HUES48 (cell line): ENCODE data around the gene FXYD2.
"Not testable (repeated sequence)": the region's sequence is repeated elsewhere in the genome, so short reads cannot be mapped to it uniquely, and the experiment has no call there.

ENCODE experiments used
- H3K27ac ChIP-seq: one replicate; pipeline ENCODE4 v1.7.0; 2013; ENCODE audit warnings: low read depth, low read length, inconsistent platforms
- H3K27me3 ChIP-seq: 2 replicates; pipeline ENCODE4 v1.6.1; 2013; ENCODE audit warnings: mild to moderate bottlenecking, low read length; ENCODE audit not compliant: control insufficient read depth, insufficient read depth
- H3K36me3 ChIP-seq: 2 replicates; pipeline ENCODE4 v1.6.1; 2013; ENCODE audit warnings: low read length; ENCODE audit not compliant: control insufficient read depth, insufficient read depth
- H3K4me1 ChIP-seq: 2 replicates; pipeline ENCODE4 v1.6.1; 2013; ENCODE audit warnings: mild to moderate bottlenecking, low read length; ENCODE audit not compliant: control insufficient read depth, insufficient read depth
- H3K4me3 ChIP-seq: 2 replicates; pipeline ENCODE4 v1.5.1; 2013; ENCODE audit warnings: mild to moderate bottlenecking, low read depth, low read length
- H3K9ac ChIP-seq: 2 replicates; pipeline ENCODE4 v1.6.1; 2013; ENCODE audit warnings: mild to moderate bottlenecking, low read depth, low read length, moderate library complexity
- H3K9me3 ChIP-seq: 2 replicates; pipeline ENCODE4 v1.6.1; 2013; ENCODE audit warnings: low read length; ENCODE audit not compliant: control insufficient read depth, insufficient read depth

The FXYD2 gene

GRCh38 chr11:117868088-117868487 is 43.5 kb upstream of the FXYD2 start:
- peaks cover 34% of the 10 kb centered on the region for H3K4me1 ChIP-seq
- no peak overlapping the region for H3K27ac ChIP-seq
- no peaks in the 10 kb centered on the region for H3K9me3 ChIP-seq
- no peaks in the 10 kb centered on the region for H3K36me3 ChIP-seq
- no peaks in the 10 kb centered on the region; the same call in 1 of the 2 replicates for H3K27me3 ChIP-seq
- no peak overlapping the region for H3K4me3 ChIP-seq
- no peak overlapping the region for H3K9ac ChIP-seq

- Histone ChIP-seq H3K9ac (no peak overlapping the region), H3K4me1 (peaks cover 40% of the 10 kb centered on the region), H3K4me3 (no peak overlapping the region), H3K36me3 (no peaks in the 10 kb centered on the region), H3K9me3 (no peaks in the 10 kb centered on the region), H3K27ac (no peak overlapping the region), H3K27me3 (no peaks in the 10 kb centered on the region)
Measured at GRCh38 chr11:117866526-117866925, 42.0 kb upstream of the FXYD2 start.

- H3K27me3 ChIP-seq, H3K9ac ChIP-seq, H3K36me3 ChIP-seq, H3K4me3 ChIP-seq, H3K27ac ChIP-seq, H3K9me3 ChIP-seq: not testable (repeated sequence)
- H3K4me1 ChIP-seq, result peaks cover 41% of the 10 kb centered on the region
Measured at GRCh38 chr11:117865546-117865945, 41.0 kb upstream of the FXYD2 start.

- no peak overlapping the region for H3K9ac ChIP-seq
- H3K27ac ChIP-seq, result no peak overlapping the region
- no peak overlapping the region for H3K4me3 ChIP-seq
- H3K4me1 ChIP-seq, result peaks cover 20% of the 10 kb centered on the region
- H3K36me3 ChIP-seq, result no peaks in the 10 kb centered on the region
- no peaks in the 10 kb centered on the region for H3K9me3 ChIP-seq
- H3K27me3 ChIP-seq, result no peaks in the 10 kb centered on the region
Measured at GRCh38 chr11:117863383-117863782, 38.8 kb upstream of the FXYD2 start.

- Histone ChIP-seq H3K4me3 (no peak overlapping the region), H3K9me3 (no peaks in the 10 kb centered on the region), H3K9ac (no peak overlapping the region), H3K36me3 (no peaks in the 10 kb centered on the region), H3K27ac (no peak overlapping the region), H3K4me1 (peaks cover 13% of the 10 kb centered on the region), H3K27me3 (no peaks in the 10 kb centered on the region)
Measured at GRCh38 chr11:117862753-117863152, 38.2 kb upstream of the FXYD2 start.

GRCh38 chr11:117862019-117862725 is 37.6 kb upstream of the FXYD2 start:
- H3K36me3 ChIP-seq, result no peaks in the 10 kb centered on the region
- peaks cover 12% of the 10 kb centered on the region for H3K4me1 ChIP-seq
- H3K4me3 ChIP-seq, result no peak overlapping the region
- H3K9ac ChIP-seq, result no peak overlapping the region
- H3K27ac ChIP-seq, result peak overlapping the region; percentile 67
- no peaks in the 10 kb centered on the region for H3K27me3 ChIP-seq
- H3K9me3 ChIP-seq, result no peaks in the 10 kb centered on the region

GRCh38 chr11:117861151-117862018 is 36.8 kb upstream of the FXYD2 start:
- H3K4me1 ChIP-seq, result peaks cover 12% of the 10 kb centered on the region
- H3K27ac ChIP-seq, result peak overlapping the region; percentile 67
- no peaks in the 10 kb centered on the region for H3K9me3 ChIP-seq
- no peak overlapping the region for H3K9ac ChIP-seq
- no peaks in the 10 kb centered on the region for H3K36me3 ChIP-seq
- H3K27me3 ChIP-seq, result no peaks in the 10 kb centered on the region
- H3K4me3 ChIP-seq, result no peak overlapping the region

- H3K27me3 ChIP-seq, result no peaks in the 10 kb centered on the region
- H3K36me3 ChIP-seq, result no peaks in the 10 kb centered on the region
- H3K4me3 ChIP-seq, result no peak overlapping the region
- peaks cover 12% of the 10 kb centered on the region for H3K4me1 ChIP-seq
- no peak overlapping the region for H3K27ac ChIP-seq
- H3K9ac ChIP-seq, result no peak overlapping the region
- H3K9me3 ChIP-seq, result no peaks in the 10 kb centered on the region
Measured at GRCh38 chr11:117860139-117860538, 35.6 kb upstream of the FXYD2 start.

- H3K27me3 ChIP-seq, result no peaks in the 10 kb centered on the region
- peaks cover 12% of the 10 kb centered on the region for H3K4me1 ChIP-seq
- no peak overlapping the region for H3K27ac ChIP-seq
- no peaks in the 10 kb centered on the region for H3K9me3 ChIP-seq
- H3K4me3 ChIP-seq, result no peak overlapping the region
- H3K9ac ChIP-seq, result no peak overlapping the region
- H3K36me3 ChIP-seq, result no peaks in the 10 kb centered on the region
Measured at GRCh38 chr11:117859488-117860112, 35.1 kb upstream of the FXYD2 start.

GRCh38 chr11:117859061-117859460 is 34.5 kb upstream of the FXYD2 start:
- no peak overlapping the region for H3K4me3 ChIP-seq
- H3K27me3 ChIP-seq, result no peaks in the 10 kb centered on the region
- H3K27ac ChIP-seq, result no peak overlapping the region

More at GRCh38 chr11:117859061-117859460, 34.5 kb upstream of the FXYD2 start:
- H3K36me3 ChIP-seq, result no peaks in the 10 kb centered on the region
- no peaks in the 10 kb centered on the region for H3K9me3 ChIP-seq
- H3K9ac ChIP-seq, result no peak overlapping the region
- H3K4me1 ChIP-seq, result peaks cover 12% of the 10 kb centered on the region
